GM12878 (cell line): ENCODE results near the gene PLEKHH2.
"Not testable (repeated sequence)": the region's sequence is repeated elsewhere in the genome, so short reads cannot be mapped to it uniquely, and the experiment has no call there.

ENCODE experiments used
- CBFB ChIP-seq: IDR thresholded peaks from 2 replicates; pipeline ENCODE4 v1.6.1; 2016; ENCODE audit warnings: antibody characterized with exemption, low read depth
- DPF2 ChIP-seq: fragments of 450-650 bp; IDR thresholded peaks from 2 replicates; pipeline ENCODE4 v1.6.1; 2017; ENCODE audit warnings: mild to moderate bottlenecking
- EP300 ChIP-seq, 2 experiments: fragments of 150-350 bp in 1 of 2; IDR thresholded peaks; 2 replicates each; pipeline ENCODE4 v1.6.1; 2011 to 2012; ENCODE audit warnings: low read depth in 2 of 2, low read length in 2 of 2, borderline replicate concordance in 1 of 2, improper control_type of control experiment in 1 of 2, inconsistent platforms in 1 of 2; ENCODE audit not compliant: control insufficient read depth in 1 of 2
- EZH2 ChIP-seq: IDR thresholded peaks from 2 replicates; pipeline ENCODE4 v1.6.1; 2012; ENCODE audit warnings: low read depth, mild to moderate bottlenecking, control low read depth, inconsistent platforms, low read length, borderline replicate concordance; ENCODE audit not compliant: control insufficient read depth
- JUNB ChIP-seq: IDR thresholded peaks from 2 replicates; pipeline ENCODE4 v1.6.1; 2016; ENCODE audit warnings: antibody characterized with exemption, mild to moderate bottlenecking
- POLR2A ChIP-seq: IDR thresholded peaks from 2 replicates; pipeline ENCODE4 v1.6.1; 2011; ENCODE audit warnings: low read depth, mild to moderate bottlenecking, low read length
- RCOR1 ChIP-seq: conservative IDR thresholded peaks from 2 replicates; pipeline ENCODE4 v1.6.1; 2012; ENCODE audit warnings: low read depth, low read length, improper control_type of control experiment
- SMARCA5 ChIP-seq: fragments of 450-650 bp; IDR thresholded peaks from 2 replicates; pipeline ENCODE4 v1.6.1; 2017; ENCODE audit warnings: mild to moderate bottlenecking
- WRNIP1 ChIP-seq: IDR thresholded peaks from 2 replicates; pipeline ENCODE4 v1.6.1; 2011; ENCODE audit warnings: low read depth, low read length, improper control_type of control experiment, borderline replicate concordance
- YY1 ChIP-seq: IDR thresholded peaks from 2 replicates; pipeline ENCODE4 v1.6.1; 2011; ENCODE audit warnings: low read depth, mild to moderate bottlenecking, low read length
- ZZZ3 ChIP-seq: IDR thresholded peaks from 2 replicates; pipeline ENCODE4 v1.6.1; 2011; ENCODE audit warnings: low read depth; ENCODE audit not compliant: control insufficient read depth, insufficient read length
- TF ChIP-seq, protein P1 (sequence below), 3 experiments: IDR thresholded peaks in 2 of 3; conservative IDR thresholded peaks in 1 of 3; 2 replicates each; pipeline ENCODE4 v1.5.1; 2011; ENCODE audit warnings: low read depth in 3 of 3, low read length in 3 of 3, mild to moderate bottlenecking in 3 of 3, control low read depth in 2 of 3, moderate library complexity in 2 of 3, inconsistent platforms in 1 of 3, mixed read lengths in 1 of 3; ENCODE audit not compliant: control insufficient read depth in 2 of 3, insufficient read depth in 1 of 3; ENCODE audit errors: extremely low read depth in 1 of 3
- TF ChIP-seq, protein P2 (sequence below): fragments of 450-650 bp; IDR thresholded peaks from 2 replicates; pipeline ENCODE4 v1.6.1; 2016; ENCODE audit warnings: mild to moderate bottlenecking, moderate library complexity, borderline replicate concordance
- TF ChIP-seq, protein P3 (sequence below): IDR thresholded peaks from 2 replicates; pipeline ENCODE4 v1.6.1; 2011; ENCODE audit warnings: borderline replicate concordance, low read depth, mild to moderate bottlenecking, moderate library complexity, mixed read lengths, low read length; ENCODE audit not compliant: insufficient read depth; ENCODE audit errors: extremely low read length

DNA sequence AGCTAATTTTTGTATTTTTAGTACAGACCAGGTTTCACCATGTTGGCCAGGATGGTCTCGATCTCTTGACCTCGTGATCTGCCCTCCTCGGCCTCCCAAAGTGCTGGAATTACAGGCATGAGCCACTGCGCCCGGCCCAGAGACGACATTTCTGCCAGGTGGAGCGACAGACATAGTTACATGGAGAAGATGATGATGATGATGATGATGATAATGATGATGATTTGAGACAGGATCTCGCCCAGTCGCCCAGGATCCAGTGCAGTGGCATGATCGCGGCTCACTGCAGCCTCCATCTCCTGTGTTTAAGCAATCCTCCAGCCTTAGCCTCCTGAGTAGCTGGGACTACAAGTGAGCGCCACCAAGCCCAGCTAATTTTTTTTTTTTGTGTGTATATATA lies 907 bp upstream of the PLEKHH2 start:
- TF ChIP-seq, protein P1, sequence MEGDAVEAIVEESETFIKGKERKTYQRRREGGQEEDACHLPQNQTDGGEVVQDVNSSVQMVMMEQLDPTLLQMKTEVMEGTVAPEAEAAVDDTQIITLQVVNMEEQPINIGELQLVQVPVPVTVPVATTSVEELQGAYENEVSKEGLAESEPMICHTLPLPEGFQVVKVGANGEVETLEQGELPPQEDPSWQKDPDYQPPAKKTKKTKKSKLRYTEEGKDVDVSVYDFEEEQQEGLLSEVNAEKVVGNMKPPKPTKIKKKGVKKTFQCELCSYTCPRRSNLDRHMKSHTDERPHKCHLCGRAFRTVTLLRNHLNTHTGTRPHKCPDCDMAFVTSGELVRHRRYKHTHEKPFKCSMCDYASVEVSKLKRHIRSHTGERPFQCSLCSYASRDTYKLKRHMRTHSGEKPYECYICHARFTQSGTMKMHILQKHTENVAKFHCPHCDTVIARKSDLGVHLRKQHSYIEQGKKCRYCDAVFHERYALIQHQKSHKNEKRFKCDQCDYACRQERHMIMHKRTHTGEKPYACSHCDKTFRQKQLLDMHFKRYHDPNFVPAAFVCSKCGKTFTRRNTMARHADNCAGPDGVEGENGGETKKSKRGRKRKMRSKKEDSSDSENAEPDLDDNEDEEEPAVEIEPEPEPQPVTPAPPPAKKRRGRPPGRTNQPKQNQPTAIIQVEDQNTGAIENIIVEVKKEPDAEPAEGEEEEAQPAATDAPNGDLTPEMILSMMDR (IDR thresholded peaks at IDR 0.05 in 2 of 3, conservative IDR thresholded peaks at IDR 0.05 in 1 of 3; ENCODE audit: control insufficient read depth in 2 of 3, extremely low read depth in 1 of 3, insufficient read depth in 1 of 3, low read depth in 3 of 3, low read length in 3 of 3): not testable (repeated sequence)
- not testable (repeated sequence) for TF ChIP-seq CBFB; JUNB; DPF2; RCOR1; ZZZ3; YY1; WRNIP1; EP300 (IDR thresholded peaks at IDR 0.05; ENCODE audit: borderline replicate concordance in 1 of 2, control insufficient read depth in 1 of 2, low read depth in 2 of 2, low read length in 2 of 2); POLR2A; SMARCA5; EZH2
- TF ChIP-seq, protein P2, sequence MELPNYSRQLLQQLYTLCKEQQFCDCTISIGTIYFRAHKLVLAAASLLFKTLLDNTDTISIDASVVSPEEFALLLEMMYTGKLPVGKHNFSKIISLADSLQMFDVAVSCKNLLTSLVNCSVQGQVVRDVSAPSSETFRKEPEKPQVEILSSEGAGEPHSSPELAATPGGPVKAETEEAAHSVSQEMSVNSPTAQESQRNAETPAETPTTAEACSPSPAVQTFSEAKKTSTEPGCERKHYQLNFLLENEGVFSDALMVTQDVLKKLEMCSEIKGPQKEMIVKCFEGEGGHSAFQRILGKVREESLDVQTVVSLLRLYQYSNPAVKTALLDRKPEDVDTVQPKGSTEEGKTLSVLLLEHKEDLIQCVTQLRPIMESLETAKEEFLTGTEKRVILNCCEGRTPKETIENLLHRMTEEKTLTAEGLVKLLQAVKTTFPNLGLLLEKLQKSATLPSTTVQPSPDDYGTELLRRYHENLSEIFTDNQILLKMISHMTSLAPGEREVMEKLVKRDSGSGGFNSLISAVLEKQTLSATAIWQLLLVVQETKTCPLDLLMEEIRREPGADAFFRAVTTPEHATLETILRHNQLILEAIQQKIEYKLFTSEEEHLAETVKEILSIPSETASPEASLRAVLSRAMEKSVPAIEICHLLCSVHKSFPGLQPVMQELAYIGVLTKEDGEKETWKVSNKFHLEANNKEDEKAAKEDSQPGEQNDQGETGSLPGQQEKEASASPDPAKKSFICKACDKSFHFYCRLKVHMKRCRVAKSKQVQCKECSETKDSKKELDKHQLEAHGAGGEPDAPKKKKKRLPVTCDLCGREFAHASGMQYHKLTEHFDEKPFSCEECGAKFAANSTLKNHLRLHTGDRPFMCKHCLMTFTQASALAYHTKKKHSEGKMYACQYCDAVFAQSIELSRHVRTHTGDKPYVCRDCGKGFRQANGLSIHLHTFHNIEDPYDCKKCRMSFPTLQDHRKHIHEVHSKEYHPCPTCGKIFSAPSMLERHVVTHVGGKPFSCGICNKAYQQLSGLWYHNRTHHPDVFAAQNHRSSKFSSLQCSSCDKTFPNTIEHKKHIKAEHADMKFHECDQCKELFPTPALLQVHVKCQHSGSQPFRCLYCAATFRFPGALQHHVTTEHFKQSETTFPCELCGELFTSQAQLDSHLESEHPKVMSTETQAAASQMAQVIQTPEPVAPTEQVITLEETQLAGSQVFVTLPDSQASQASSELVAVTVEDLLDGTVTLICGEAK: not testable (repeated sequence)
- TF ChIP-seq, protein P3, sequence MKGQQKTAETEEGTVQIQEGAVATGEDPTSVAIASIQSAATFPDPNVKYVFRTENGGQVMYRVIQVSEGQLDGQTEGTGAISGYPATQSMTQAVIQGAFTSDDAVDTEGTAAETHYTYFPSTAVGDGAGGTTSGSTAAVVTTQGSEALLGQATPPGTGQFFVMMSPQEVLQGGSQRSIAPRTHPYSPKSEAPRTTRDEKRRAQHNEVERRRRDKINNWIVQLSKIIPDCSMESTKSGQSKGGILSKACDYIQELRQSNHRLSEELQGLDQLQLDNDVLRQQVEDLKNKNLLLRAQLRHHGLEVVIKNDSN: not testable (repeated sequence)
